Effector CD4-positive, alpha-beta T cell (primary cell): ENCODE results near the gene ARID5A.
A peak's percentile ranks its signal among the peaks of the same experiment; 100 is the strongest.
"Not testable (repeated sequence)": the region's sequence is repeated elsewhere in the genome, so short reads cannot be mapped to it uniquely, and the experiment has no call there.

ENCODE experiments used
- DNase-seq: peaks from one replicate; pipeline ENCODE4 v3.0.0-alpha.2; 2020

The ARID5A gene

DNA sequence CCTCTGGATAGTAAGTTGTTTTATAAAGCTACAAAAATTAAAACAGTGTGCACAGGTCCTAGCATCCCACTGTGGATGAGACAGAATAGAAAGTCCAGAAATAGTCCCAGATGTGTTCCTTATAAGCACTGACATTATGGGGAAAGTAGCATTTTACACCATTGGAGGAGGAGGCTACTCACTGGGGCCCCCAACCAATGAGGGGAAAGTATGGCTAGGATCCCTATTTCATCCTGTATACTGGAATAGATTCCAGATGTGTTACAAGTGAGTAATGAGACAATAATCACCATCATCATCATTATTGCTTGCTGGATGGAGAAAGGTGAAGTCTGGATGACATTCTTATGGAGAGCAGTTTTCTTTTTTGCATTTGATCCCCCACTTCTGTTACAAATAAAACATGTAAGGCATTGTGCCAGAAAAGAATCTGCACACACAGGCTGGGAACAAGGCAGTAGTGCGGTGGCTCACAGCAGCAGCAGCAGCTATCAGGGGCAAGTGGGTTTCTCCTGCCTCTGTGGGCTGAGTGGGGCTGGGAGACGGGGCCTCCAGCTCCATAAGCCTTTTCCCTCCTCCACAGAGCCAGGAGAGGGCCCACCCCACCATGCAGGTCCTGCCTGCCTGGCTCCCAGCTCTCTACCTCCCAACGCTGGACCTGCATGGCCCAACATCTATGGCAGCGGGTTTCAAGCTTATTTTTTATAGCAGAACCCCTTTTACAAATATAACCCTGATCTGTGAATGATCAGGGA, 5.0 kb downstream of the ARID5A start:
- no peak for DNase-seq

DNA sequence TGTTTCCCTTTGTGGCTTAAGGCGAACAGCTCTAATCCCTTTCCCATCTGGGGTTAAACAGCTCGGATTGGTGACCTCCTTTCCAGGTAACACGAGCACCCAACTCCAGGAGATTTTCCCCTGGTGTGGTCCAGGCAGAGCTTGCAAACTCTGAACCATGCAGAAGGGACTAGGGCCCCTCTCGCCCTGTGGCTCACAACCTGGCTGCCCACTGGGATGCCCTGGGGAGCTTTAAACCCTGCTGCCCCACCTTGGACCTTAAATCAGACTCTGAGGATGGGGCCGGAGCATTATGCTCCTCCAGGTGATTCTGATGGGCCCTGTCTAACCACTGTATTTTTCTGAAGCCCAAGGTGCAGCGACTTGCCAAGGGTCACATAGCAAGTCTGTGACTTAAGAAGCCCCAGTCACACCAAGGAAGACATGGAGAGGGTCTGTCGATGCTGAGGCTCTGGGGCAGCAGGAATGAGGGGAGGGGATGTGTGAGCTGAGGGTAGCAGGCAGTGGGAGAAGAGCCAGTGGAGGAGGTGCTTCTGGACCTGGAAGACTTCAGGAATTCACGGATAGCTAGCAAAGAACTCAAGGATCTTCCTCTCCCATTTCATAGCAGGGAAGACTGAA, 5.9 kb downstream of the ARID5A start:
- no peak for DNase-seq

- no peak for DNase-seq
Measured at GRCh38 chr2:96546321-96546720, 9.8 kb downstream of the ARID5A start.

- DNase-seq, result no peak
Measured at GRCh38 chr2:96546797-96547196, 10.2 kb downstream of the ARID5A start.

GRCh38 chr2:96547203-96547641, 10.7 kb downstream of the ARID5A start:
- no peak for DNase-seq

DNA sequence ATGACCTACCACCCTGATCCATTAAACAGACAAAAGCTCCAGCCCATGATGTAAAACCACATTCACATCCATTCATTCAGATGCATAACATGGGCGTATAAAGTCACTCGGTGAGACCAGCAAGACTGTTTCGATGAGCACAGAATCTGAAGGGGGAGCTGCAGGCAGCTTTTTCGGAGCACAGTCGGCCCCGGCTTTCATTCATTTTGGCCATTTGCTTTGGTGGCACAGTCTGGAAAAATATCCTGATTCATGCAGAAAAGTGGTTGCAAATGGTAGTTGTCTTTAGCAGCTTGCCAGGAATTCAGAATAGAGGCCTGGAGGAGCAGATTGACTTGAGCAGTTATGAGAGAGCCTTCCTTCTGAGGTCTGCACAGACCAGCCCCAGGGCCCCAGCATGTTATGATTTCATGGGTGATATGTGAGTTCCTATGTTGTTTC, 11.2 kb downstream of the ARID5A start:
- no peak for DNase-seq

- no peak for DNase-seq
Measured at GRCh38 chr2:96548558-96549465, 12.3 kb downstream of the ARID5A start.

DNA sequence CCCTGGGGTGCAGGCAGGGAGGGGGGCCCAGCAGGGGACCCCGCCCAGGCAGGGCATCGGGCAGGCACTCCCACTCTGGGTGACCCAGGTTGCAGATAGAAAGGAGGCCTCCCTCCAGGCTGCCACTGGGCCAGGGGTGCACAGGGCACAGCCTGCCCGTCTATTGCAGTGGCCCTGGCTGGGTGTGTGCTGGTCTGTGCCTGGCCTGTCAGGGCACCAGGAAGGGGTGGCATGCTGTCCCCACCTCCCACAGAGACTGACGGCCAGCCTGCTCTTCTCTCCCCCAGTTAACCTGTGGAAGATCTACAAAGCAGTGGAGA, 12.9 kb downstream of the ARID5A start:
- DNase-seq, result no peak

GRCh38 chr2:96549967-96550786, 13.6 kb downstream of the ARID5A start:
- no peak for DNase-seq

DNA sequence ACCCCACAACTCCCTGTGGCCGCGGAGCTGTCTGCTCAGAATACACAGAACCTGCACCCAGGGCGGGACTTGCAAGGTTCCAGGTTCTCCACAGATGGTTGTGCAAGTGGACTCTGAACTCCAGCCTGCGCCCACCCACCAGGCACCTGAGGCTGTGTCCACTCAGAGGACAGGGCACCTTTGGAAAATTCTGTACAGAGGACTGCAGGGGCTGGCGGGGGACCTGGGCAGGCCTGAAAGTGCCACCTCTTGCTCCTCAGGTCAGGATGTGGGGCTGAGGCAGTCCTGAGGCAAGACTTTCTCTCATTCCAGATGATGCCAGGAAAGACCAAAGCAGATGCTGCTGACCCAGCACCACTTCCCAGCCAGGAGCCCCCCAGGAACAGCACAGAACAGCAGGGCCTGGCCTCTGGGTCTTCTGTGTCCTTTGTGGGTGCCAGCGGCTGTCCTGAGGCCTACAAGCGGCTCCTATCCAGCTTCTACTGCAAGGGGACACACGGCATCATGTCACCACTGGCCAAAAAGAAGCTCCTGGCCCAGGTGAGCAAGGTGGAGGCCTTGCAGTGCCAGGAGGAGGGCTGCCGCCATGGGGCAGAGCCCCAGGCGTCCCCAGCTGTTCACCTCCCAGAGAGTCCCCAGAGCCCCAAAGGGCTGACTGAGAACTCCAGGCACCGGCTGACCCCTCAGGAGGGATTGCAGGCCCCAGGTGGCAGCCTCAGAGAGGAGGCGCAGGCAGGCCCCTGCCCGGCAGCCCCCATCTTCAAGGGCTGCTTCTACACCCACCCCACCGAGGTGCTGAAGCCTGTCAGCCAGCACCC, 14.4 kb downstream of the ARID5A start:
- DNase-seq, result no peak

- no peak for DNase-seq
Measured at GRCh38 chr2:96551605-96552314, 15.2 kb downstream of the ARID5A start.

DNA sequence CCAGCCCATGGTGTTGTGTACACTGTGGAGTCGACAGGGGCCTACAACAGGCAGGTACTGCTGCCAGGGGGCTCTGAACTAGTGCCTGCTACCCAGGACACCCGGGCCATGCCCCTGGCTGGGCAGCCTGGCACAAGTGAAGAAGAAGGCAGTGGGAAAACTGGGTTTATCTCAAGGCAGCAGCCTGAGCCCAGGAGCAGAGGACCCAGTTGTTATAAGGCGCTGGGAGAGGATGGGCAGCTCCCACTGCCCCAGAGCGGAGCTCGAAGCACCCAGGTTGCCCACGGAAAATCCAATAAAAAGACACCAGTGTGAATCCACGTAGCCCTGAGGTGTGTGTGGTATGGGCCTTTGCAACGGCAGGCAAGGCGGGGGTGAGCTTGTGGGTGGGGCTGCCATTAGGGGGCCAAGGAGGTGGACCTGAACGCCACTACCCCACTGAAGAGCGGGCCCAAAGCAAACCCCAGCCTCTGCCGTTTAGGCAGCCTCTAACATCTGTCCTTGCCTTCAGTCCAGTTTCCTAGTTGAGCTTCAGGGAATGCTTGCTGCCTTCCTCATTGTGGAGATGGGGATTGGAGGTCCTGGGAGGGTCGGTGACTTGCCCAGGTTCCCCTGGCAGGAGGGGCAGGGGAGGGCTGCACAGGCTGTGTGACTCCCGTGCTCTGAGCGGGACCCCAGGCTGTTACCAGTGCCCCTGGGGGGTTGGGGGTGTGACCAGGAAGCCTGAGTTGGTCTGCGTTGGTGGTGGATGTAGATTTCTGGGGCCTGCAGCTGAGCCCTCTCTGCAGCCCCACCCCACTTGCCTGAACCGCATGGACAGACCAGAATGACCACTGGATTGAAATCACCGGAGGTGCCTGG, 16.0 kb downstream of the ARID5A start:
- DNase-seq, result no peak

DNA sequence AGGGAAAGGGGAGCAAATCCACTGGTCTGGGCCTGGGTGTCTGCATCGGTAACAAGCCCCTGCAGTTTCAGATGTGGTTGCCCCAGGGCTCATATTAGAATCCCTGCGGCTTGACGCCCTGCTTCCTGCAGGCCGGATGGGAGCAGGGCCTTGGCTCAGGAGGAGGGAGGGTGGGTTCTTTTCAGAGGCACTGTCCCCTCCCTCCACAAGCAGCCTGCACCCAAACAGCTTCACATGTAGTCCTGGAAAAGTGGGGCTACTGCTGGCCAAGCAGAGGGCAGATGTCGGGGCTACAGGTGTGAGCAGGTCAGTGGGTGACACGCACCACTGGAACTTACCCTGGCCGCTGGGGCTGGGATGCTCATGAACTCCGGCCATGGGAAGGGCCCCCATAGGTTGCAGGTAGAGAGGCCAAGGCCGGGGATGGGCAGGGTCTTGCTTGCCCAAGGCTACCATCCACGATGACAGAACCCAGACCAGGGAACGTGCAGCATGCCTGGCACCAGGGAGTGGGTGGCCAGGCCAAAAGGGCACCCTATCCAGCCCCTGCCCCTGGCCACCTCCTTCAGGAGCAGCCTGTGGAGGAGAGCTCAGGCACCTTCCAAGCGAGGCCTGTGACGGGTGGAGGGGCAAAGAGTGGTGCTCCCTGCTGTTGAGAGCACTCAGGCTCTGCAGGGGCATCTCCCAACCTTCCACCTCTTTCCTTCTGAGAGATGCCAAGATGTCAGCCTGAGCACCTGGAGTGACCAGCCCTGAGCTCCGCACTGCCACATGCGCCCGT, 16.8 kb downstream of the ARID5A start:
- no peak for DNase-seq

GRCh38 chr2:96553957-96554292, 17.4 kb downstream of the ARID5A start:
- not testable (repeated sequence) for DNase-seq

DNA sequence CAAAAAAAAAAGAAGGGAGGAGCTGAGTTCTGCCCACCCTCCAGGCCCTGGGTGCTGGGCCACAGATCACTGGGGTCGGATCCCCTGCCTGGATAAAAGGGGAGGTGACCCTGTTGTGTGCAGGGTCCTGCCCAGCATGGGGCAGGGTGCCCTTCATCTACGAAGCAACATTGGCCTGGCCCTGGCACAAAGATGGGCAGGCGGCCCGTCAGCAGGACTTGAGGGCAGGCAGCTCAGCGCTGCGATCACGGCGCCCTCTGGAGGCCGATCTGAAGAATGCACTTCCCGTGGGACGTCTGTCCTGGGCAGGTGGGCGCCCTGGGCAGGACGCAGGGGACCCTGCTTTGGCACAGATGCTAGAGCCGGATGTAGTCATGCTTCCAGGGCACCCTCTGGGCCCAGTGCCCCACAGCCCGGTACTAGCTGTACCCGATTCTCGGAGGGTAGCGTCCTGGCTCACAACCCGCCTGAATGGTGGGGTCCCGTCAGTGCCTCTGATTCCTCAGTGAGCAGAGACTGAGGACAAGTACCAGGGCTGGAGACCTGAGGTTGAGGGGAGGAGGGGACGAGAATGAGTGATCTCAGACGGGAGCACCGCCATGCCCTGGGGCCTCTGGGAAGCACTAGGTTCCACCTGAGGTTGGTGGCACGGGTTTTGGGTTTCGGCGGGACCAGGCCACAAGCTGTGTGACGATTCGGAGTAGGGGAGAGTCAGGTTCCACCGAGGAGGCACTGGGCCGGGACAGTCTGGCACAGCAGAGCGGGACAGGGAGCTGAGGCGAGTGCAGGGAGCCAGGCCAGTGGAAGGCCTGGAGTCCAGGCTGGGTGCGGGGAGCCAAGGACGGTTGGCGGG, 18.0 kb downstream of the ARID5A start:
- peak; percentile 61 for DNase-seq

GRCh38 chr2:96555146-96555610, 18.6 kb downstream of the ARID5A start:
- DNase-seq, result no peak

- no peak for DNase-seq
Measured at GRCh38 chr2:96556441-96557330, 20.1 kb downstream of the ARID5A start.
